OCI-LY3 (cell line): Measurements from ENCODE around the gene MAP6D1.
A peak's percentile ranks its signal among the peaks of the same experiment; 100 is the strongest.

Experiments
- CTCF ChIP-seq: fragments of 200-600, 300-600 bp; sonication (generic); IDR thresholded peaks from 2 replicates; pipeline ENCODE4 v1.5.1; 2014; ENCODE audit warnings: antibody characterized with exemption, low read length, low read depth
- EZH2phosphoT487 ChIP-seq: fragments of 200-600 bp; shearing (Covaris generic); IDR thresholded peaks from 2 replicates; pipeline ENCODE4 v1.6.1; 2018; ENCODE audit warnings: antibody characterized with exemption, mixed run types, low read depth

- peak; percentile 17; the same call in 1 of the 2 replicates for TF ChIP-seq CTCF
- no peak for TF ChIP-seq EZH2phosphoT487
These were observed 1.4 kb downstream of the MAP6D1 start for GRCh38 chr3:183823963-183824362.
